ENCODE data around the gene XXYLT1. TPM values are rescaled to one million over a fixed set of nuclear protein-coding genes. Genes with fewer than 3 reads are reported as not detected.

XXYLT1 gene
- total and polyA plus RNA-seq, 2 of the 8 experiments (the other 6 are each of a cell fraction or from before 2014, with no cell fraction given): 18.9 to 23.8 TPM

- TF ChIP-seq EZH2 (IDR thresholded peaks at IDR 0.05; ENCODE audit: low read depth, low read length, severe bottlenecking): no peak
Observed at GRCh38 chr3:195076981-195077610, 193.9 kb downstream of the XXYLT1 start (continued).
